GM18519 (cell line): ENCODE data around the gene DXO.

ENCODE experiments used
- ATAC-seq: cut with Tn5 transposase; IDR thresholded peaks from one replicate; pipeline ENCODE4 v1.9.1; 2021; ENCODE audit warnings: mild to moderate bottlenecking, moderate library complexity; ENCODE audit not compliant: unreplicated experiment, low FRiP score

DXO gene

DNA sequence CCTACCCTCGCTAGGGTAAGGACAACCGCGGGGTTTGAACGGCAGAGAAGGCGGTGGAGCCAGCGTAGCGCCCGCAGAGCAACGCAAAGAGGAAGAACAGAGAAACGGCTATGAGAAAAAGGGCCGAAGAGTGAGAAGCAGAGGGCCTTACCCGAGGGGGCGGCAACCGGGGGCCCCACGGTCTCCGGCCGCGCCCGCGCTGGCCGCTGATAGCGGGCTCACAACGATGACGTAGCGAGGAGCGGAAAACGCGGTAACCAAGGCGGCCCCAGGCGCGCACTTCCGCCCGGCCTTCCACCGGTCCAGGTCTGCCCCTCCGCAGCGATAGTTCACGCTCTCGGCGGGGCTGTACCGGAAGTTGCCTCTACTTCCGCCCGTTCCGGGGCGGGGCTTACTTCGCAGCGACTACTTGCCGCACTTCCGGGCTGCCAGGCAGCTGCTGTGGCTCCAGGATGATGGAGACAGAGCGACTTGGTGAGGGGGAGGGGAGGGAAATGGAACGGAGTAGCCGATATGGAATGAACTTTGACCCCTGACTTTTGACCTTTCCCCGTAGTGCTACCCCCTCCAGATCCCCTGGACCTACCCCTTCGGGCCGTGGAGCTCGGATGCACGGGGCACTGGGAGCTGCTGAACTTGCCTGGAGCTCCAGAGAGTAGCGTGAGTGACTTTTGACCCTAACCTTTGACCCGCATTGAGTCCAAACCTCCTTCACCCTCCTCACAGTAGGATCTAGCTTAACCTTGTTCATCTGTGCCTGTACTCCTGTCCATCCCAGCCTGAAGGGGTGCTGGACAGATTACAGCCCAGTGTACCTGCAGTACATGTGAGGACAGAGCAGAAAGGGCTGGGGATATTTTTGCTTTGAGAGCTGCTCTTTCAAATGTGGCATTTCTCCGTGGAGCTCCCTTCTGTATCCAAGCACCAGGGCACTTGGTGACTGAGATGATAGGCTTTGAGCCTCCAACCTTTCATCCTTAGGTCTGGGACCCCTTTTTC is 12.9 kb downstream of the DXO start, which contains the start of the genes NELFE and SKIC2:
NELFE (minus strand) TSS at position 231 of the 999 bp plus-strand sequence. CDS start 525 bp downstream, outside the sequence.
SKIC2 (plus strand) TSS at position 435 of the 999 bp plus-strand sequence; CDS start at position 453, 18 bp downstream.
- ATAC-seq = peak; percentile 88

DNA sequence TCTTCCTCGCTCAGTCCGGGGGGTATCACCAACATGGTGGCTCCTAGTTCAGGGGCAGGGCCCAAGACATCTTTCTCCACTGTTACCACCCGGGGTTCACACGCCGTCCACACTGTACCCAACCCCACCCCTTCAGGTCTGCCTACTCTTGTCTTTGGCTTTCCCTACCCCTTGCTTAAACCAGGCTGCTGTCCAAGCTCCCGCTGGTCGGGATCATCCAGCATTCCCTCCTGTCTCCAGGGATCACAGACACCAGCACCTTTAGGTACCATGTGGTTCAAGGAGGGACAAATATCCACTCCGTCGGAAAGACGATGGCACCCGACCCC is 13.6 kb downstream of the DXO start:
- ATAC-seq = no peak

- no peak for ATAC-seq
Observed at GRCh38 chr6:31956796-31957195, 15.1 kb downstream of the DXO start.

GRCh38 chr6:31954511-31954910 is 17.4 kb downstream of the DXO start:
- ATAC-seq = no peak

DNA sequence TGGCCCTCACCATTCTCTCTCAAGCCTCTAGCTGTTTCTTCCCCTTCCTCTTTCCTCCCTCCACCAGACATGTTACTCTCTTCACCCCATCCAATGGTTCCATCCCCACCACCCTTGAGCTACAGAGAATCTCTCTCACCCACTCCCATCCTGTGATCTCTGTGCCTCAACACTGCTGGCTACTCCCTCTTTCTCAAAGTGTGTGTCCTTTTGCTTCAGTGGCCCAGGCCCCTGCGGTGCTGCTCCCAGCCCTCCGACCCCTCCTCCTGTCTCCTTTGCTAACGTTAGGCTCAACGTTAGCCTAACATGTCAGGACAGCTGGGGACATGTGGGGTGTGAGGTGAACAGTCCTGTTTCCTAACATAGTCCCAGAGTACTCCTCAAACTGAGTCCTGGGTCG is 19.0 kb downstream of the DXO start:
- no peak for ATAC-seq

DNA sequence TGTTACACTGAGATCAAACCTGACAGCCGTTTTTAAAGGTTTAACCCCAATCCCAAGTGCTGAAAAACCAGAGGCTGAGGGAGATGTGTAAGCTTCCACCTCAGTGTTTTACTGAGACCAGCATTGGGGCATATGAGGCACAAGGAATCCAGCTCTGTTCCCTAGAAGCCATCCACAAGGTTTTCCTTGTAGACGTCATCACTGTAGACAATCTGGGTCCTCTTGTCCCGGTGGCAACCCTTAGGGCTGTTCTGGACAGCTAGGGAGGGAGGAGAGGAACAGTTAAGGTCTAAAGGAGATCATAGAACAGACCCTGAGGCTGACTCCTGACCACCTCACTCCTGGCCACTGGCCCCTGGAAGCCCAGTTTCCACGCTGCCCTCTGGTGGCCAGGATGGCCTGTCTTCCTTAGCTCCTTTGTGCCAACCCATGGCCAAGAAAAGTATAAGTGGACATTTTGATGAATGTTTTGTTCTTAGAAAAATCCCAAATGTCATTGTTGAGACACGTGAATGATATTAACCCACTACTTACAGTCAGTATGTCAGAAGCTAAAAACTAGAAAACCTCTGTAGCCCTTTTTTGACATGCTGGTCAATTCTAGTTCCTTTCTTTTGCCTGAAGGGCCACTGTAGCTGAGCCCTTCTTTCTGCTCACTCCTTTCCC is 19.7 kb downstream of the DXO start:
- no peak for ATAC-seq

GRCh38 chr6:31949926-31950548 is 21.9 kb downstream of the DXO start:
- no peak for ATAC-seq

- ATAC-seq = no peak
Observed at GRCh38 chr6:31948753-31949413, 23.1 kb downstream of the DXO start.

DNA sequence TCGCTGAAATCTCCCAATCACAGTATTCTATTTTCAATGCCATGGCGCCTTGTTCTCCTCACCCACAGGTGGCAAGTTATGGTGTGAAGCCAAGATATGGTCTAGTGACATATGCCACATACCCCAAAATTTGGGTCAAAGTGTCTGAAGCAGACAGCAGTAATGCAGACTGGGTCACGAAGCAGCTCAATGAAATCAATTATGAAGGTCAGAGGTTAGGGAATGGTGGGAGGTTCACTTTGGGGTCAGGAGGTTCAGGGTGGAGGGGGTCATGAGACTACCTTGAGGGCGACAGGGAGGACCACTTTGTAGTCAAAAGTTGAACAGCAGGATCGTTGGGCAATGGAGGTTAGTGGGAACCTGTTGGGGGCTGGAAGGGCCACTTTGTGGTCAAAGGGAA is 23.6 kb downstream of the DXO start:
- no peak for ATAC-seq

- ATAC-seq = no peak
Observed at GRCh38 chr6:31947864-31948263, 24.1 kb downstream of the DXO start.

DNA sequence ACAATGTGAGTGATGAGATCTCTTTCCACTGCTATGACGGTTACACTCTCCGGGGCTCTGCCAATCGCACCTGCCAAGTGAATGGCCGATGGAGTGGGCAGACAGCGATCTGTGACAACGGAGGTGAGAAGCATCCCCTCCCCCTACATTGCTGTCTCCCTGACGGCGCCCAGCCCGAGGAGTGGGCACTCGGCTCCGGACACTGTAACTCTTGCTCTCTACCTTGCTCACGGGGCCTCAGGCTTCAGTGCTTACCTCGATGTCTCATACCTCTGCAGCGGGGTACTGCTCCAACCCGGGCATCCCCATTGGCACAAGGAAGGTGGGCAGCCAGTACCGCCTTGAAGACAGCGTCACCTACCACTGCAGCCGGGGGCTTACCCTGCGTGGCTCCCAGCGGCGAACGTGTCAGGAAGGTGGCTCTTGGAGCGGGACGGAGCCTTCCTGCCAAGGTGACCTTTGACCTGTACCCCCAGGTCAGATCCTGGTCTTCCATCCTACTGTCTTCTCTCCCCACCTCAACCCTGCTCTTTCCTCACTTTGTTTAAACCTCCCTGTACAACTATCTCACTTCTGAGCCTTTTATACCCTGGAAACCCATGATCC is 24.8 kb downstream of the DXO start:
- ATAC-seq = no peak

- ATAC-seq = no peak
Observed at GRCh38 chr6:31946370-31946885, 25.5 kb downstream of the DXO start.

- ATAC-seq = no peak
Observed at GRCh38 chr6:31945507-31946369, 26.2 kb downstream of the DXO start, which contains the start of gene CFB. Gene CFB (plus strand): TSS chr6:31946095. CDS start chr6:31946222, 127 bp downstream.

DNA sequence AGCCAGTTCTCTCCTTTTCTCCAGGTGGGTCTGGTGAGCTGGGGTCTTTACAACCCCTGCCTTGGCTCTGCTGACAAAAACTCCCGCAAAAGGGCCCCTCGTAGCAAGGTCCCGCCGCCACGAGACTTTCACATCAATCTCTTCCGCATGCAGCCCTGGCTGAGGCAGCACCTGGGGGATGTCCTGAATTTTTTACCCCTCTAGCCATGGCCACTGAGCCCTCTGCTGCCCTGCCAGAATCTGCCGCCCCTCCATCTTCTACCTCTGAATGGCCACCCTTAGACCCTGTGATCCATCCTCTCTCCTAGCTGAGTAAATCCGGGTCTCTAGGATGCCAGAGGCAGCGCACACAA is 26.8 kb downstream of the DXO start:
- ATAC-seq = no peak

DNA sequence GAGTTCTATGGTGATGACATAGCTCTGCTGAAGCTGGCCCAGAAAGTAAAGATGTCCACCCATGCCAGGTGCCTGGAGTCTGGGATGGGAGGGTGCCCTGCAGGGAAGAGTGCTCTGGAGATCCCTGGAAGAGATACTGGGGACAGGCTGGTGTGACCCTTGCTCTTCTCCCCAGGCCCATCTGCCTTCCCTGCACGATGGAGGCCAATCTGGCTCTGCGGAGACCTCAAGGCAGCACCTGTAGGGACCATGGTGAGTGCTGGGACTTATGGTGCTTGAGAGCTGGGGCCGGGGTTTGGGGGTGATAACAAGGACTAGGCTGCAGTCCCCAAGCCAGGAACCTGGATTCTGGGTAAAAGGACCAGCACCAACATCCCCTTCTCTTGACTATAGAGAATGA is 28.2 kb downstream of the DXO start:
- no peak for ATAC-seq

GRCh38 chr6:31940256-31940664 is 31.7 kb downstream of the DXO start:
- no peak for ATAC-seq

GRCh38 chr6:31935823-31936222 is 36.1 kb downstream of the DXO start:
- no peak for ATAC-seq

DNA sequence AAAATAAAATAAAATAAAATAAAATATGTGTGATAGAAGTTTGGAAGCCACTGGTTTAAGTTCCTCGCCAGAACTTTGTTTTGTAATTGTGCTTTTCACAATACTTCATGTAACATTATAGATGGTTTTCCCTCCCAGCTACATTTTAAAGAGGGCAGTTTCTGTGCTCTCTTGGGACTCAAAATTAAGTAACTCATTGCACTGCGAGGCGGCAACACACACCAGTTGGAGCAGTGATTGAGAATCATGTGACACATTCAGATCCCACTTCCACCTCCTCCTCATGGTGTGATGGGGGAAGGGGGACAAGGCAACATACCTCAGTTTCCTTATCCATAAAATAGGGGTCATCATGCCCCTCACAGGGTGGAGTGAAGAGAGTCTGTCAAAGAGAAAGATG is 36.9 kb downstream of the DXO start:
- ATAC-seq = no peak

DNA sequence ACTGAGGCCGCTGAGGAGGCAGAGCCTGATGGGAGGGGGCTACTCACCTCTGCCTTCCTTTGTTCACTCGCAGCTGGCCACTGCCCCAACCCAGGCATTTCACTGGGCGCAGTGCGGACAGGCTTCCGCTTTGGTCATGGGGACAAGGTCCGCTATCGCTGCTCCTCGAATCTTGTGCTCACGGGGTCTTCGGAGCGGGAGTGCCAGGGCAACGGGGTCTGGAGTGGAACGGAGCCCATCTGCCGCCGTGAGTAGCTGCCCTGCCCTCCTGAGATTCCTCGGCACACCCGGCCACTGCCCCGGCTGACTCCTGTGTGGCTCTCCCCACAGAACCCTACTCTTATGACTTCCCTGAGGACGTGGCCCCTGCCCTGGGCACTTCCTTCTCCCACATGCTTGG is 38.4 kb downstream of the DXO start:
- no peak for ATAC-seq
